GM18951 (cell line): ENCODE measurements around the gene PPIG.
"Not testable (repeated sequence)": the region's sequence is repeated elsewhere in the genome, so short reads cannot be mapped to it uniquely, and the experiment has no call there.

Source experiments
- POLR2A ChIP-seq: IDR thresholded peaks from 4 replicates; pipeline ENCODE4 v1.6.1; 2011; ENCODE audit warnings: mild to moderate bottlenecking; ENCODE audit not compliant: insufficient read length, insufficient read depth; ENCODE audit errors: extremely low read depth
- in situ Hi-C: fragments of 300-500 bp; cut with MboI; formaldehyde crosslinking; loops from one replicate; pipeline ENCODE4 v1.12.0; 2022; ENCODE audit warnings: low sequenced_read_pairs, mixed read lengths, inconsistent platforms; ENCODE audit not compliant: unreplicated experiment

The PPIG gene

GRCh38 chr2:169573160-169573973 lies 10.8 kb upstream of the PPIG start, which contains the start of gene FASTKD1:
FASTKD1 (minus strand) TSS chr2:169573865; CDS start chr2:169572029, 1,836 bp downstream.
- in situ Hi-C loops, result no loop called here

GRCh38 chr2:169573974-169574299 lies 10.2 kb upstream of the PPIG start:
- no peak for TF ChIP-seq POLR2A
- in situ Hi-C loops, result no loop called here

More at GRCh38 chr2:169573160-169573973, 10.8 kb upstream of the PPIG start, which contains the start of gene FASTKD1:
- peak; percentile 71 for TF ChIP-seq POLR2A

DNA sequence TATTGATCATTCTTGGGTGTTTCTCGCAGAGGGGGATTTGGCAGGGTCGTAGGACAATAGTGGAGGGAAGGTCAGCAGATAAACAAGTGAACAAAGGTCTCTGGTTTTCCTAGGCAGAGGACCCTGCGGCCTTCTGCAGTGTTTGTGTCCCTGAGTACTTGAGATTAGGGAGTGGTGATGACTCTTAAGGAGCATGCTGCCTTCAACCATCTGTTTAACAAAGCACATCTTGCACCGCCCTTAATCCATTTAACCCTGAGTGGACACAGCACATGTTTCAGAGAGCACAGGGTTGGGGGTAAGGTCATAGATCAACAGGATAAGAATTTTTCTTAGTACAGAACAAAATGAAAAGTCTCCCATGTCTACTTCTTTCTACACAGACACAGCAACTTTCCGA lies 9.6 kb upstream of the PPIG start:
- in situ Hi-C loops, result not testable (repeated sequence)

GRCh38 chr2:169575264-169575663 lies 8.9 kb upstream of the PPIG start:
- in situ Hi-C loops, result not testable (repeated sequence)

DNA sequence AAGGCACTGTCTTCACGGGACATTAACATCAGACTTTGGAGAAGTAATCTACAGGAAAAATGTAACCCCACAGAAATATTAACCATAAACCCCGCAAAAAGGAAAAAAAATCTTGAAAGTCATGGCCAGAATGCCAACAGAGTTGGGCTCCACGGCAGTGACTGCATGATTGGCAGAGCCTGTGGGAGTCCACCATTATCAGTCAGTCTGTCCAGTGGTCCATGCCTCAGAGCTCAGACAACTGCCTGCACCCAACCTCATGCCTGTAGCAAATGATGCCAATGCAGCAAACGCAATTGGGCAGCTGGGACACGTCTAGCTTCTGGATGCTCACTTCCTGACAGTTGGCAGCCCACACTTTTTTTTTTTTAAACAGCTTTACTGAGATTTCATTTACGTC lies 5.1 kb upstream of the PPIG start:
- TF ChIP-seq POLR2A, result no peak
- in situ Hi-C loops, result no loop called here

DNA sequence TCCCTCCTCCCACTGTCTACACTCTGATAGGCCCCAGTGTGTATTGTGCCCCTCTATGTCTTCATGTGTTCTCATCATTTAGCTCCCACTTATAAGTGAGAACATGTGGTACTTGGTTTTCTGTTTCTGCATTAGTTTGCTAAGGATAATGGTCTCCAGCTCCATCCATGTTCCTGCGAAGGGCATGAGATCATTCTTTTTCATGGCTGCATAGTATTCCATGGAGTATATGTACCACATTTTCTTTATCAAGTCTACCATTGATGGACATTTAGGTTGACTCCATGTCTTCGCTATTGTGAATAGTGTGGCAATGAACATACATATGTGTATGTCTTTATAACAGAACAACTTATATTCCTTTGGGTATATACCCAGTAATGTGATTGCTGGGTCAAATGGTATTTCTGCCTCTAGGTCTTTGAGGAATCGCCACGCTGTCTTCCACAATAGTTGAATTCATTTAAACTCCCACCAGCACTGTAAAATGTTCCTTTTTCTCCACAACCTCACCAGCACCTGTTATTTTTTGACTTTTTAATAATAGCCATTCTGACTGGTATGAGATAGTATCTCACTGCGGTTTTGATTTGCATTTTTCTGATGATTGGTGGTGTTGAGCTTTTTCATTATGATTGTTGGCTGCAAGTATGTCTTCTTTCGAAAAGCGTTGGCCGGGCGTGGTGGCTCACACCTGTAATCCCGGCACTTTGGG lies 1.4 kb upstream of the PPIG start:
- in situ Hi-C loops, result not testable (repeated sequence)

GRCh38 chr2:169583518-169583917 lies 633 bp upstream of the PPIG start:
- in situ Hi-C loops, result no loop called here
- no peak for TF ChIP-seq POLR2A

- in situ Hi-C loops, result no loop called here
- no peak for TF ChIP-seq POLR2A
Measured at GRCh38 chr2:169585673-169586072, 1.5 kb downstream of the PPIG start.

DNA sequence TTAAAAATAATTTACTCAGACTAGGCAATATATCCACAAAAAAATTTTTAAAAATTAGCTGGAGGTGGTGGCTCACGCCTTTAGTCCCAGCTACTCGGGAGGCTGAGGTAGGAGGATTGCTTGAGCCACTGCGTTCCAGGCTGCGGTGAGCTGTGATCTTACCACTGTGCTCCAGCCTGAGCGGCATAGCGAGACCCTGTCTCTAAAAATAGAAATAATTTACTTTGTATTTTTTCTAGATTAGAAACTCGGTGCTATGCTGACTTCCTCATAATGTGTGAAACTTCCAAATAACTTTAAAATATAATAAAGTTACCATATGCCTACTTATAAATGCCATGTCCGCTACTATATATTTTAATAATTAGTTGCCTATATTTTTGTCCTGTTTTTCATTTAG lies 6.7 kb downstream of the PPIG start:
- in situ Hi-C loops, result no loop called here

DNA sequence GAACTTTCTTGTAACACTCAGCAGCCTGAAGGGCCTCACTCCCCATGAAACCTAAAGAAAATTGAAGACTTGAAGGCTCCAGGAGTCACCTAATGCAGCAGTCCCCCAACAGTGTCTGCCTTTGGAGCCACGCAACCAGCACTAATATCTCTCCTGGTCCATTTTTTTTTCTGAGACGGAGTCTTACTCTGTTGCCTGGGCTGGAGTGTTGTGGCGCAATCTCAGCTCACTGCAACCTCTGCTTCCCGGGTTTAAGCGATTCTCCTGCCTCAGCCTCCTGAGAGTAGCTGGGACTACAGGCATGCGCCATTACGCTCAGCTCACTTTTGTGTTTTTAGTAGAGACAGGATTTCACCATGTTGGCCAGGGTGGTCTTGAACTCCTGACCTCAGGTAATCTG lies 12.4 kb downstream of the PPIG start:
- in situ Hi-C loops, result not testable (repeated sequence)

More for the DNA sequence above, 6.7 kb downstream of the PPIG start:
- no peak for TF ChIP-seq POLR2A

GRCh38 chr2:169598982-169599381 lies 14.8 kb downstream of the PPIG start:
- in situ Hi-C loops, result no loop called here
- TF ChIP-seq POLR2A, result no peak

DNA sequence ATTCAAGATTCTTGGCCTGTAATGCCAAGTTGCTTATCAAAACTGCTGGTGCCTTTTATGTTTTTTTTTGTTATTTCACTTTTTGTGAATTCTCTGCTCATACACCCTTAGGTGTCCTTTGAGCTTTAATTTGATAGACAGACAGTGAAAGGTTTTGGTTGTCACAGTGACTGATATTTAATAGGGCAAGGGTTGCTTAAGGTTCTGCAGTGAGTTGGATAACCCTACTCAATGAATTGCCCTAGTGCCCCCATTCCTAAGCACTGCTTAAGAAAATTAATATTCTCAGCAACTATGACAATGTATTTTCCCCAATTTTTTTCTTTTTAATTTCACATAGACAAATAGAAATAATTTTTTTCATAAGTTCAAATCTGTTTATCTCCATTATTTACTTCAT lies 15.4 kb downstream of the PPIG start:
- no peak for TF ChIP-seq POLR2A
- in situ Hi-C loops, result no loop called here

- no peak for TF ChIP-seq POLR2A
- in situ Hi-C loops, result no loop called here
Measured at GRCh38 chr2:169609264-169609663, 25.1 kb downstream of the PPIG start.

GRCh38 chr2:169613876-169614275 lies 29.7 kb downstream of the PPIG start:
- TF ChIP-seq POLR2A, result no peak
- in situ Hi-C loops, result no loop called here

GRCh38 chr2:169615982-169616381 lies 31.8 kb downstream of the PPIG start:
- in situ Hi-C loops, result not testable (repeated sequence)
